HEK293 (cell line): ENCODE measurements around the gene TRPM7.

Experiments used
- CTCF ChIA-PET: fragments of 350-600 bp; formaldehyde crosslinking; extraction: SDS; loops from one replicate; lab custom pipeline; 2021; ENCODE audit warnings: antibody characterized with exemption; lab: Yijun Ruan, JAX
- POLR2A ChIA-PET: fragments of 300-600 bp; formaldehyde crosslinking; extraction: SDS; loops from one replicate; lab custom pipeline; 2020; ENCODE audit warnings: antibody characterized with exemption, inconsistent platforms; lab: Yijun Ruan, JAX
- H3K27ac ChIP-seq: fragments of 200-500 bp; sonication (Bioruptor generic); 2 replicates; pipeline ENCODE4 v1.5.1; 2014; ENCODE audit warnings: low read depth, low read length, control low read depth, inconsistent platforms; ENCODE audit errors: extremely low read depth
- H3K36me3 ChIP-seq, 2 experiments: fragments of 200-500 bp in 1 of 2; sonication (Bioruptor generic) in 1 of 2; 1 replicate in 1 of 2; 2 replicates in 1 of 2; pipeline ENCODE4 v1.5.1; 2014 to 2017; ENCODE audit warnings: inconsistent platforms in 2 of 2, low read length in 2 of 2; ENCODE audit not compliant: control insufficient read depth in 2 of 2, insufficient read depth in 1 of 2
- H3K4me1 ChIP-seq: fragments of 200-500 bp; sonication (Bioruptor generic); 2 replicates; pipeline ENCODE4 v1.5.1; 2014; ENCODE audit warnings: mild to moderate bottlenecking, low read length, inconsistent platforms; ENCODE audit not compliant: control insufficient read depth, insufficient read depth
- H3K4me3 ChIP-seq: 2 replicates; pipeline ENCODE4 v1.5.1; 2011; ENCODE audit warnings: low read depth, mild to moderate bottlenecking, control low read depth, low read length, moderate library complexity
- H3K9me3 ChIP-seq: fragments of 200-500 bp; sonication (Bioruptor generic); 2 replicates; pipeline ENCODE4 v1.5.1; 2014; ENCODE audit warnings: low read depth, low read length, inconsistent platforms; ENCODE audit not compliant: control insufficient read depth, insufficient read depth
- BCL11A ChIP-seq: fragments of 450-650 bp; formaldehyde crosslinking; IDR thresholded peaks from 2 replicates; pipeline ENCODE4 v1.5.1; 2016; ENCODE audit warnings: low read depth, missing biosample characterization, missing genetic modification characterization
- IKZF3 ChIP-seq: fragments of 450-650 bp; IDR thresholded peaks from 2 replicates; pipeline ENCODE4 v1.5.0; 2018; ENCODE audit warnings: missing biosample characterization, mild to moderate bottlenecking, missing genetic modification characterization, moderate library complexity
- KLF1 ChIP-seq: fragments of 450-650 bp; formaldehyde crosslinking; IDR thresholded peaks from 2 replicates; pipeline ENCODE4 v1.5.1; 2016; ENCODE audit warnings: missing biosample characterization, missing genetic modification characterization
- KLF16 ChIP-seq: fragments of 450-650 bp; formaldehyde crosslinking; IDR thresholded peaks from 2 replicates; pipeline ENCODE4 v1.5.1; 2017; ENCODE audit warnings: missing biosample characterization, missing genetic modification characterization
- KLF17 ChIP-seq: fragments of 450-650 bp; formaldehyde crosslinking; IDR thresholded peaks from 2 replicates; pipeline ENCODE4 v1.5.1; 2016; ENCODE audit warnings: missing biosample characterization, missing genetic modification characterization
- RBAK ChIP-seq: fragments of 450-650 bp; formaldehyde crosslinking; IDR thresholded peaks from 2 replicates; pipeline ENCODE4 v1.5.1; 2016; ENCODE audit warnings: missing biosample characterization, missing genetic modification characterization
- REPIN1 ChIP-seq: fragments of 450-650 bp; formaldehyde crosslinking; IDR thresholded peaks from 2 replicates; pipeline ENCODE4 v1.5.1; 2017; ENCODE audit warnings: missing biosample characterization, missing genetic modification characterization, low read depth
- WT1 ChIP-seq: fragments of 450-650 bp; formaldehyde crosslinking; IDR thresholded peaks from 2 replicates; pipeline ENCODE4 v1.5.1; 2016; ENCODE audit warnings: missing biosample characterization, missing genetic modification characterization
- ZNF10 ChIP-seq: fragments of 450-650 bp; formaldehyde crosslinking; IDR thresholded peaks from 2 replicates; pipeline ENCODE4 v1.5.1; 2017; ENCODE audit warnings: missing biosample characterization, missing genetic modification characterization
- ZNF19 ChIP-seq: fragments of 450-650 bp; formaldehyde crosslinking; IDR thresholded peaks from 2 replicates; pipeline ENCODE4; 2016; ENCODE audit warnings: missing biosample characterization, missing genetic modification characterization, low read depth
- ZNF248 ChIP-seq: fragments of 450-650 bp; formaldehyde crosslinking; IDR thresholded peaks from 2 replicates; pipeline ENCODE4 v1.5.1; 2017; ENCODE audit warnings: missing biosample characterization, missing genetic modification characterization
- ZNF274 ChIP-seq, 2 experiments: fragments of 200-500 bp in 1 of 2; fragments of 450-650 bp in 1 of 2; sonication (Bioruptor generic) in 1 of 2; formaldehyde crosslinking in 1 of 2; IDR thresholded peaks; 2 replicates each; pipeline versions ENCODE4 v1.5.1 to v1.6.1; 2014 to 2016; ENCODE audit warnings: borderline replicate concordance in 1 of 2, inconsistent platforms in 1 of 2, low read length in 1 of 2, missing biosample characterization in 1 of 2, missing genetic modification characterization in 1 of 2
- ZNF354C ChIP-seq: fragments of 450-650 bp; formaldehyde crosslinking; IDR thresholded peaks from 2 replicates; pipeline ENCODE4 v1.5.1; 2016; ENCODE audit warnings: missing biosample characterization, missing genetic modification characterization, low read depth, borderline replicate concordance
- ZNF366 ChIP-seq: fragments of 450-650 bp; formaldehyde crosslinking; conservative IDR thresholded peaks from 2 replicates; pipeline ENCODE4 v1.5.1; 2016; ENCODE audit warnings: missing biosample characterization, missing genetic modification characterization
- ZNF416 ChIP-seq: fragments of 450-650 bp; formaldehyde crosslinking; IDR thresholded peaks from 2 replicates; pipeline ENCODE4 v1.5.1; 2016; ENCODE audit warnings: missing biosample characterization, missing genetic modification characterization
- ZNF48 ChIP-seq: fragments of 450-650 bp; formaldehyde crosslinking; IDR thresholded peaks from 2 replicates; pipeline ENCODE4 v1.5.1; 2016; ENCODE audit warnings: missing biosample characterization, missing genetic modification characterization
- ZNF548 ChIP-seq: fragments of 450-650 bp; formaldehyde crosslinking; IDR thresholded peaks from 2 replicates; pipeline ENCODE4 v1.5.1; 2016; ENCODE audit warnings: missing biosample characterization, missing genetic modification characterization
- ZNF558 ChIP-seq: fragments of 450-650 bp; formaldehyde crosslinking; IDR thresholded peaks from 2 replicates; pipeline ENCODE4 v1.5.1; 2016; ENCODE audit warnings: missing biosample characterization, missing genetic modification characterization
- ZNF561 ChIP-seq: fragments of 450-650 bp; IDR thresholded peaks from 2 replicates; pipeline ENCODE4 v1.5.1; 2018; ENCODE audit warnings: missing biosample characterization, missing genetic modification characterization, borderline replicate concordance
- ZNF654 ChIP-seq: fragments of 450-650 bp; formaldehyde crosslinking; IDR thresholded peaks from 2 replicates; pipeline ENCODE4 v1.5.1; 2016; ENCODE audit warnings: low read depth, missing biosample characterization, missing genetic modification characterization
- ZNF660 ChIP-seq: fragments of 450-650 bp; IDR thresholded peaks from 2 replicates; pipeline ENCODE4 v1.5.1; 2018; ENCODE audit warnings: missing biosample characterization, mild to moderate bottlenecking, missing genetic modification characterization
- TF ChIP-seq, protein P1 (sequence below): fragments of 450-650 bp; formaldehyde crosslinking; IDR thresholded peaks from 2 replicates; pipeline ENCODE4 v1.5.1; 2016; ENCODE audit warnings: missing biosample characterization, missing genetic modification characterization
- TF ChIP-seq, protein P2 (sequence below): fragments of 450-650 bp; formaldehyde crosslinking; IDR thresholded peaks from 2 replicates; pipeline ENCODE4 v1.5.1; 2016; ENCODE audit warnings: missing biosample characterization, missing genetic modification characterization

TRPM7 gene

GRCh38 chr15:50676799-50677483 is 9.7 kb downstream of the TRPM7 start:
- POLR2A ChIA-PET, result no interaction called here
- H3K4me1 ChIP-seq, result no peaks in the 10 kb centered on the region
- H3K27ac ChIP-seq, result no peak overlapping the region
- H3K36me3 ChIP-seq, result no peaks in the 10 kb centered on the region; a peak in 1 of 3 replicates
- CTCF ChIA-PET, result interaction anchor here (0.9 to 3.3 kb wide), 5 partner anchors 9 to 516 kb away, joined by 3 to 19 read pairs (median 3); no protein-coding TSS in a partner anchor
- no peak overlapping the region for H3K4me3 ChIP-seq
- H3K9me3 ChIP-seq, result no peaks in the 10 kb centered on the region
- no peak for TF ChIP-seq REPIN1 (tag by site-specific recombination)
- peak; percentile 73 for TF ChIP-seq KLF1 (tag by site-specific recombination)
- TF ChIP-seq ZNF366 (tag by site-specific recombination), result 0 out of 2 replicates have a peak, but pooled peaks have one; percentile 31
- peak; percentile 50; the same call in 1 of the 2 replicates for TF ChIP-seq KLF17 (tag by site-specific recombination)
- TF ChIP-seq, protein P1, sequence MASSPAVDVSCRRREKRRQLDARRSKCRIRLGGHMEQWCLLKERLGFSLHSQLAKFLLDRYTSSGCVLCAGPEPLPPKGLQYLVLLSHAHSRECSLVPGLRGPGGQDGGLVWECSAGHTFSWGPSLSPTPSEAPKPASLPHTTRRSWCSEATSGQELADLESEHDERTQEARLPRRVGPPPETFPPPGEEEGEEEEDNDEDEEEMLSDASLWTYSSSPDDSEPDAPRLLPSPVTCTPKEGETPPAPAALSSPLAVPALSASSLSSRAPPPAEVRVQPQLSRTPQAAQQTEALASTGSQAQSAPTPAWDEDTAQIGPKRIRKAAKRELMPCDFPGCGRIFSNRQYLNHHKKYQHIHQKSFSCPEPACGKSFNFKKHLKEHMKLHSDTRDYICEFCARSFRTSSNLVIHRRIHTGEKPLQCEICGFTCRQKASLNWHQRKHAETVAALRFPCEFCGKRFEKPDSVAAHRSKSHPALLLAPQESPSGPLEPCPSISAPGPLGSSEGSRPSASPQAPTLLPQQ (tag by site-specific recombination), result 0 out of 2 replicates have a peak, but pooled peaks have one; percentile 38

DNA sequence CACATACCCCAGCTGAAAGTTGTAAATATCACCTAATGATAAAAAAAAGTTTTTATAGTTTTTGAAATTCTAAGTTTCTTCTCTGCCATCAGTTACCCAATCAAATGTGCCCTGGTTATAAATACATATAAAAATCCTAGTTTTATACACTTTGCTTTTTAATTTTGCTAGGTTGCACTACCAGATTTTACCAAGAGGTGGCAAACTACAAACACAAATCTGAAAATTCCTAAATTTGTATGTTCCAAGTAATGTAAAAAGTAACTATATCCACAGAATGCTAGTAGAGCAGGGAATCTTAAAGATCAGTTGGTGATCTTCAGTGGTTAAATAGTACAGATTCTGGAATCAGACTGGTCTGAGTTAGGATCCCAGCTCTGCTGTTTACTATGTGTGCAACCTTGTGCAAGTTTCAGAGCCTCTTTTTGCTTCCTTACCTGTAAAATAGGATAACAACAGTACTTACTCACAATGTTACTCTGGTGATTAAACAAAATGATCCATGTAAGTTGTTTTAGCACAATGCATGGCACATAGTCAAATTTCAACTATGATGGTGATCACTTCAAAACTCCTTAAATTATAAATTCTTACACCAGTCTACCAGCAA is 11.0 kb downstream of the TRPM7 start:
- H3K36me3 ChIP-seq, result no peaks in the 10 kb centered on the region; a peak in 1 of 3 replicates
- no peak overlapping the region for H3K4me3 ChIP-seq
- H3K4me1 ChIP-seq, result no peaks in the 10 kb centered on the region
- H3K27ac ChIP-seq, result no peak overlapping the region
- no peak for TF ChIP-seq ZNF48
- peak; percentile 54 for TF ChIP-seq ZNF654 (tag by site-specific recombination)
- TF ChIP-seq IKZF3 (tag by site-specific recombination), result 0 out of 2 replicates have a peak, but pooled peaks have one; percentile 25
- TF ChIP-seq ZNF660 (tag by site-specific recombination), result peak; percentile 22; the same call in 1 of the 2 replicates
- POLR2A ChIA-PET, result interaction anchor here (0.6 kb wide), 1 partner anchor 210 kb away, joined by 5 read pairs; no protein-coding TSS in a partner anchor
- CTCF ChIA-PET, result interaction anchor here (0.5 to 3.3 kb wide), 5 partner anchors 20 to 1526 kb away, joined by 3 to 19 read pairs (median 3); no protein-coding TSS in a partner anchor
- no peaks in the 10 kb centered on the region for H3K9me3 ChIP-seq

DNA sequence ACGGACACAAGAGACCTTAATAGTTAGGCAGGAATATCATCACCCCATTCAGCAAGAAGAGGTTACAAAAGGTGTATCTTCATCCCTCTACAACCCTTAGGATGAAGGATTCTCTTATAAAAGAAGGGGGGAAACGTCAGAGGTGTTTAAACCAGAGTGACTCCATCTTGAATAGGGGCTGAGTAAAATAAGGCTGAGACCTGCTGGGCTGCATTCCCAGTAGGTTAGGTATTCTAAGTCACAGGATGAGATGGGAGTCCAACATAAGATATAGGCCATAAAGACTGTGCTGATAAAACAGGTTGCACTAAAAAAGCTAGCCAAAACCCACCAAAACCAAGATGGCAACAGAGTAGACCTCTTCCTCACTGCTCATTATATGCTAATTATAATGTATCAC is 16.5 kb downstream of the TRPM7 start:
- POLR2A ChIA-PET, result no interaction called here
- H3K27ac ChIP-seq, result no peak overlapping the region

More for the DNA sequence above, 16.5 kb downstream of the TRPM7 start:
- no peaks in the 10 kb centered on the region for H3K9me3 ChIP-seq
- no peak overlapping the region for H3K4me3 ChIP-seq
- CTCF ChIA-PET, result no interaction called here
- no peaks in the 10 kb centered on the region for H3K4me1 ChIP-seq
- peaks cover 0 to 3% of the 10 kb centered on the region in 2 experiments; a peak in 1 of 3 replicates for H3K36me3 ChIP-seq
- no peak for TF ChIP-seq ZNF354C (tag by site-specific recombination)
- TF ChIP-seq KLF16, result no peak
- TF ChIP-seq BCL11A (tag by site-specific recombination), result no peak
- no peak for TF ChIP-seq RBAK
- TF ChIP-seq, protein P2, sequence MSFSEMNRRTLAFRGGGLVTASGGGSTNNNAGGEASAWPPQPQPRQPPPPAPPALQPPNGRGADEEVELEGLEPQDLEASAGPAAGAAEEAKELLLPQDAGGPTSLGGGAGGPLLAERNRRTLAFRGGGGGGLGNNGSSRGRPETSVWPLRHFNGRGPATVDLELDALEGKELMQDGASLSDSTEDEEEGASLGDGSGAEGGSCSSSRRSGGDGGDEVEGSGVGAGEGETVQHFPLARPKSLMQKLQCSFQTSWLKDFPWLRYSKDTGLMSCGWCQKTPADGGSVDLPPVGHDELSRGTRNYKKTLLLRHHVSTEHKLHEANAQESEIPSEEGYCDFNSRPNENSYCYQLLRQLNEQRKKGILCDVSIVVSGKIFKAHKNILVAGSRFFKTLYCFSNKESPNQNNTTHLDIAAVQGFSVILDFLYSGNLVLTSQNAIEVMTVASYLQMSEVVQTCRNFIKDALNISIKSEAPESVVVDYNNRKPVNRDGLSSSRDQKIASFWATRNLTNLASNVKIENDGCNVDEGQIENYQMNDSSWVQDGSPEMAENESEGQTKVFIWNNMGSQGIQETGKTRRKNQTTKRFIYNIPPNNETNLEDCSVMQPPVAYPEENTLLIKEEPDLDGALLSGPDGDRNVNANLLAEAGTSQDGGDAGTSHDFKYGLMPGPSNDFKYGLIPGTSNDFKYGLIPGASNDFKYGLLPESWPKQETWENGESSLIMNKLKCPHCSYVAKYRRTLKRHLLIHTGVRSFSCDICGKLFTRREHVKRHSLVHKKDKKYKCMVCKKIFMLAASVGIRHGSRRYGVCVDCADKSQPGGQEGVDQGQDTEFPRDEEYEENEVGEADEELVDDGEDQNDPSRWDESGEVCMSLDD (tag by site-specific recombination), result no peak
- TF ChIP-seq ZNF19, result no peak
- TF ChIP-seq WT1 (tag by site-specific recombination), result no peak
- no peak for TF ChIP-seq ZNF558 (tag by site-specific recombination)
- TF ChIP-seq, protein P1 (tag by site-specific recombination), result no peak
- TF ChIP-seq ZNF548 (tag by site-specific recombination), result no peak
- no peak for TF ChIP-seq ZNF416 (tag by site-specific recombination)
- TF ChIP-seq ZNF10, result no peak
- no peak for TF ChIP-seq ZNF561
- TF ChIP-seq ZNF248 (tag by site-specific recombination), result no peak
- no peak for TF ChIP-seq ZNF274 (IDR thresholded peaks at IDR 0.05; ENCODE audit: low read length)
- TF ChIP-seq ZNF274 (tag by site-specific recombination; IDR thresholded peaks at IDR 0.05; ENCODE audit: borderline replicate concordance), result no peak
- TF ChIP-seq, all 188 proteins: peak for 0
